ENCODE measurements around the gene PTPN9. TPM values are rescaled to one million over a fixed set of nuclear protein-coding genes. Genes with fewer than 3 reads are reported as not detected.
"Not testable (repeated sequence)": the region's sequence is repeated elsewhere in the genome, so short reads cannot be mapped to it uniquely, and the experiment has no call there.

The PTPN9 gene
- total RNA-seq, 1 donor from 2014 or later: 33.2 TPM

GRCh38 chr15:75517233-75517632 lies 61.9 kb downstream of the PTPN9 start:
- Mint-ChIP-seq H3K9me3 (ENCODE audit: low read depth) (no peaks in the 10 kb centered on the region), H3K4me3 (ENCODE audit: unreplicated experiment) (no peak overlapping the region), H3K36me3 (ENCODE audit: low read depth) (peaks cover 27% of the 10 kb centered on the region), H3K4me1 (ENCODE audit: low read depth) (peaks cover 9% of the 10 kb centered on the region), H3K27me3 (ENCODE audit: low read depth) (no peaks in the 10 kb centered on the region), H3K27ac (ENCODE audit: unreplicated experiment) (no peak overlapping the region)
- TF ChIP-seq, protein P1, sequence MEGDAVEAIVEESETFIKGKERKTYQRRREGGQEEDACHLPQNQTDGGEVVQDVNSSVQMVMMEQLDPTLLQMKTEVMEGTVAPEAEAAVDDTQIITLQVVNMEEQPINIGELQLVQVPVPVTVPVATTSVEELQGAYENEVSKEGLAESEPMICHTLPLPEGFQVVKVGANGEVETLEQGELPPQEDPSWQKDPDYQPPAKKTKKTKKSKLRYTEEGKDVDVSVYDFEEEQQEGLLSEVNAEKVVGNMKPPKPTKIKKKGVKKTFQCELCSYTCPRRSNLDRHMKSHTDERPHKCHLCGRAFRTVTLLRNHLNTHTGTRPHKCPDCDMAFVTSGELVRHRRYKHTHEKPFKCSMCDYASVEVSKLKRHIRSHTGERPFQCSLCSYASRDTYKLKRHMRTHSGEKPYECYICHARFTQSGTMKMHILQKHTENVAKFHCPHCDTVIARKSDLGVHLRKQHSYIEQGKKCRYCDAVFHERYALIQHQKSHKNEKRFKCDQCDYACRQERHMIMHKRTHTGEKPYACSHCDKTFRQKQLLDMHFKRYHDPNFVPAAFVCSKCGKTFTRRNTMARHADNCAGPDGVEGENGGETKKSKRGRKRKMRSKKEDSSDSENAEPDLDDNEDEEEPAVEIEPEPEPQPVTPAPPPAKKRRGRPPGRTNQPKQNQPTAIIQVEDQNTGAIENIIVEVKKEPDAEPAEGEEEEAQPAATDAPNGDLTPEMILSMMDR (IDR thresholded peaks at IDR 0.05): no peak
- DNase-seq (ENCODE audit: low spot score): no peak

DNA sequence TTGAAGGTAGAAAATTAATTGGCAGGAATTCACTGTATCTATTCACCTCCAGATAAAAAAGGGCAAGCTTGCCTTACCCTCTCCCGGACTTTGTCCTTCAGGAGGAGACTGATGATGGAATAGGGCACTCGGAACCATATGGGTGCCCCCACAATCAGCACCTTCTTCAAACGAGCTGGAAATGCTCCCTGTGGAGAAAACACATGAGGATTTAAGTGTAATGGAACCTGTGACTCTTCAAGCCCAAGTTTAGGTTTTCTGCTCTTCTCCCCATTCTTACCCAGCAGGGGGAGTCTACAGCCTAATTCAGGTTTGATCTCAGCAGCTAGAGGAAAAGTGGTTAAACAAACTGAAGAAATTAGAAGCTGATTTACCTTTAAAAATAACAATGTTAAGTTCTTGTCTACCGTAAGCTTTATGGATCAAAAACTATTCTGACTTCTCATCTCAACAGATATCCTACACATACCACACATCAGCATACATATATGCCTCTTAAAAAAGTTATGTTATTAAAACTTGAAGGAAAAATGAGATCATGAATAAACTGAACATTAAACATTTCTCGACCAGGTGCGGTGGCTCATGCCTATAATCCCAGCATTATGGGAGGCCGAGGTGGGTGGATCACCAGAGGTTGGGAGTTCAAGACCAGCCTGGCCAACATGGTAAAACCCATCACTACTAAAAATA lies 70.1 kb downstream of the PTPN9 start:
- no peaks in the 10 kb centered on the region for H3K27me3 Mint-ChIP-seq (ENCODE audit: low read depth)
- H3K27ac Mint-ChIP-seq (ENCODE audit: unreplicated experiment): no peak overlapping the region
- H3K4me3 Mint-ChIP-seq (ENCODE audit: unreplicated experiment): no peak overlapping the region
- H3K9me3 Mint-ChIP-seq (ENCODE audit: low read depth): no peaks in the 10 kb centered on the region
- no peak for DNase-seq (ENCODE audit: low spot score)
- no peaks in the 10 kb centered on the region for H3K4me1 Mint-ChIP-seq (ENCODE audit: low read depth)
- TF ChIP-seq, protein P1 (IDR thresholded peaks at IDR 0.05): peak; percentile 81
- peaks cover 12% of the 10 kb centered on the region for H3K36me3 Mint-ChIP-seq (ENCODE audit: low read depth)

DNA sequence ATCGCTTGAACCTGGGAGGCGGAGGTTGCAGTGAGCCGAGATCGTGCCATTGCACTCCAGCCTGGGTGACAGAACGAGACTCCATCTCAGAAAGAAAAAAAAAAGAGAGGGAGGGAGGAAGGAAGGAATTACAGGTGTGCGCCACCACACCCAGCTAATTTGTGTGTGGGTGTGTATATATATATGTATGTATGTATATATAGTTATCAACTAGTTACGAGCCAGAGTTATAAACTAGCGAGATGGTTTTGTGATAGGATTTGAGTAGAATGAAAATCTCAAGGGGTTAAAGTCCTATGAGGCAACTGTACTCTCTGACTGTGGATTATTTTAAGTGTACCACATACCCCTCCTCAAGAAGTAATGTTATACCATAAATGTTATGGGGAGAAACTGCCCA lies 76.8 kb downstream of the PTPN9 start:
- Mint-ChIP-seq H3K36me3 (ENCODE audit: low read depth) (peaks cover 21% of the 10 kb centered on the region), H3K4me1 (ENCODE audit: low read depth) (no peaks in the 10 kb centered on the region), H3K4me3 (ENCODE audit: unreplicated experiment) (no peak overlapping the region), H3K9me3 (ENCODE audit: low read depth) (no peaks in the 10 kb centered on the region), H3K27ac (ENCODE audit: unreplicated experiment) (no peak overlapping the region), H3K27me3 (ENCODE audit: low read depth) (no peaks in the 10 kb centered on the region)
- DNase-seq (ENCODE audit: low spot score): no peak
- TF ChIP-seq, protein P1 (IDR thresholded peaks at IDR 0.05): no peak

GRCh38 chr15:75493732-75494131 lies 85.4 kb downstream of the PTPN9 start:
- H3K9me3 Mint-ChIP-seq (ENCODE audit: low read depth): no peaks in the 10 kb centered on the region
- H3K36me3 Mint-ChIP-seq (ENCODE audit: low read depth): peaks cover 24% of the 10 kb centered on the region
- H3K4me1 Mint-ChIP-seq (ENCODE audit: low read depth): no peaks in the 10 kb centered on the region
- TF ChIP-seq, protein P1 (IDR thresholded peaks at IDR 0.05): no peak
- no peak overlapping the region for H3K27ac Mint-ChIP-seq (ENCODE audit: unreplicated experiment)
- no peaks in the 10 kb centered on the region for H3K27me3 Mint-ChIP-seq (ENCODE audit: low read depth)
- H3K4me3 Mint-ChIP-seq (ENCODE audit: unreplicated experiment): no peak overlapping the region
- DNase-seq (ENCODE audit: low spot score): no peak

DNA sequence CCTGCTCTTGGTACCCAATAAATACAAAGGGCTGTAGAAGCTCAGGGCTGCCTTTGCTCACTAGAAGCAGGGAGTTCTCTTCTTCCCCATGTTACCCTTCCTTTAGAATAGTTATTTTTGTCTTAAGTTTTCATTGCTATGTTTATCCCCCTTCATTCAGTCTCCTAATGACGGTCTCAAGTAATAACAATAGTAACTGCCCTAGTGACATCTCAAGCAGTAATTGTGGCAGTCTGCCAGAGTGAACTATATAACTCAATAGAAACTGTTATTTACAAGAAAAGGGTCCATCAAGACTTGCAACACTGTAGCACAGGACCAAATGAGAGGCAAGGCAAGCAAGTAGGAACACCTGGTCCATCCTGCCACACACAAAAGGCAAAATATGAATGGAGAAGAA lies 95.2 kb downstream of the PTPN9 start:
- TF ChIP-seq, protein P1 (IDR thresholded peaks at IDR 0.05): no peak
- Mint-ChIP-seq H3K4me1 (ENCODE audit: low read depth) (no peaks in the 10 kb centered on the region), H3K27ac (ENCODE audit: unreplicated experiment) (no peak overlapping the region), H3K9me3 (ENCODE audit: low read depth) (peaks cover 9% of the 10 kb centered on the region), H3K36me3 (ENCODE audit: low read depth) (peaks cover 16% of the 10 kb centered on the region), H3K4me3 (ENCODE audit: unreplicated experiment) (no peak overlapping the region), H3K27me3 (ENCODE audit: low read depth) (no peaks in the 10 kb centered on the region)
- no peak for DNase-seq (ENCODE audit: low spot score)

GRCh38 chr15:75483556-75483955 lies 95.6 kb downstream of the PTPN9 start:
- H3K9me3 Mint-ChIP-seq (ENCODE audit: low read depth); H3K27me3 Mint-ChIP-seq (ENCODE audit: low read depth); H3K4me3 Mint-ChIP-seq (ENCODE audit: unreplicated experiment); H3K4me1 Mint-ChIP-seq (ENCODE audit: low read depth); DNase-seq (ENCODE audit: low spot score): not testable (repeated sequence)
- H3K36me3 Mint-ChIP-seq (ENCODE audit: low read depth): peaks cover 18% of the 10 kb centered on the region
- peak overlapping the region; percentile 45 for H3K27ac Mint-ChIP-seq (ENCODE audit: unreplicated experiment)
